Astrocyte (in vitro differentiated cells and primary cell): ENCODE measurements around the gene SYNE1. TPM values are rescaled to one million over a fixed set of nuclear protein-coding genes. Genes with fewer than 3 reads are reported as not detected.

Experiments
- DNase-seq: peaks from one replicate; pipeline ENCODE4 v3.0.0-alpha.2; 2010; ENCODE audit warnings: low read depth
- FAIRE-seq: peaks from 2 replicates; lab custom pipeline; 2011; peaks lifted over from hg19 to GRCh38; lab: Jason Lieb, UNC
- H2AFZ ChIP-seq: 2 replicates; pipeline ENCODE4 v1.6.0; 2012; ENCODE audit warnings: low read depth, low read length, inconsistent platforms
- H3K27ac ChIP-seq: 2 replicates; pipeline ENCODE4 v1.5.1; 2011; ENCODE audit warnings: low read depth, low read length, inconsistent platforms
- H3K27me3 ChIP-seq: 2 replicates; pipeline ENCODE4 v1.6.0; 2011; ENCODE audit warnings: low read length, inconsistent platforms; ENCODE audit not compliant: insufficient read depth
- H3K36me3 ChIP-seq: 2 replicates; pipeline ENCODE4 v1.5.1; 2011; ENCODE audit warnings: low read length, inconsistent platforms; ENCODE audit not compliant: insufficient read depth
- H3K4me1 ChIP-seq: 2 replicates; pipeline ENCODE4 v1.5.1; 2011; ENCODE audit warnings: low read length, inconsistent platforms; ENCODE audit not compliant: insufficient read depth
- H3K4me2 ChIP-seq: 2 replicates; pipeline ENCODE4 v1.6.0; 2012; ENCODE audit warnings: low read length, inconsistent platforms
- H3K4me3 ChIP-seq: 2 replicates; pipeline ENCODE4 v1.5.1; 2011; ENCODE audit warnings: low read depth, mild to moderate bottlenecking, low read length, inconsistent platforms; ENCODE audit not compliant: insufficient read depth
- H3K79me2 ChIP-seq: 2 replicates; pipeline ENCODE4 v1.6.0; 2012; ENCODE audit warnings: mild to moderate bottlenecking, low read length, inconsistent platforms; ENCODE audit not compliant: insufficient read depth
- H3K9ac ChIP-seq: 2 replicates; pipeline ENCODE4 v1.6.0; 2012; ENCODE audit warnings: mild to moderate bottlenecking, low read length, inconsistent platforms
- H3K9me3 ChIP-seq: 2 replicates; pipeline ENCODE4 v1.5.1; 2012; ENCODE audit warnings: low read depth, mild to moderate bottlenecking, low read length, inconsistent platforms; ENCODE audit not compliant: insufficient read depth
- H4K20me1 ChIP-seq: 2 replicates; pipeline ENCODE4 v1.6.0; 2012; ENCODE audit warnings: low read length, inconsistent platforms; ENCODE audit not compliant: insufficient read depth
- H3K27ac Mint-ChIP-seq: one replicate; pipeline ENCODE4 v1.8.0; 2021; ENCODE audit warnings: mild to moderate bottlenecking, mixed read lengths; ENCODE audit not compliant: unreplicated experiment
- H3K27me3 Mint-ChIP-seq: one replicate; pipeline ENCODE4 v1.8.0; 2021; ENCODE audit warnings: low read depth, mixed read lengths; ENCODE audit not compliant: unreplicated experiment
- H3K36me3 Mint-ChIP-seq: one replicate; pipeline ENCODE4 v1.8.0; 2021; ENCODE audit warnings: low read depth, mixed read lengths; ENCODE audit not compliant: unreplicated experiment
- H3K4me1 Mint-ChIP-seq: one replicate; pipeline ENCODE4 v1.8.0; 2021; ENCODE audit warnings: low read depth, mixed read lengths; ENCODE audit not compliant: unreplicated experiment
- H3K4me3 Mint-ChIP-seq: one replicate; pipeline ENCODE4 v1.8.0; 2021; ENCODE audit warnings: mild to moderate bottlenecking, moderate library complexity, mixed read lengths; ENCODE audit not compliant: unreplicated experiment
- H3K9me3 Mint-ChIP-seq: one replicate; pipeline ENCODE4 v1.8.0; 2021; ENCODE audit warnings: mild to moderate bottlenecking, mixed read lengths; ENCODE audit not compliant: unreplicated experiment
- EZH2 ChIP-seq: IDR thresholded peaks from 2 replicates; pipeline ENCODE4 v1.6.1; 2012; ENCODE audit warnings: mild to moderate bottlenecking, low read length, inconsistent platforms; ENCODE audit not compliant: insufficient read depth
- total RNA-seq: library from RNA; stranded (reverse); gene quantifications from 2 replicates; pipeline ENCODE4 v1.2.1, GENCODE V29; 2021
- TF ChIP-seq, protein P1 (sequence below): IDR thresholded peaks from 2 replicates; pipeline ENCODE4 v1.5.1; 2011; ENCODE audit warnings: low read depth, mild to moderate bottlenecking, inconsistent platforms, low read length, moderate library complexity; ENCODE audit not compliant: insufficient read depth

The SYNE1 gene
- total RNA-seq, 1 donor from 2014 or later, result 66.5 TPM

DNA sequence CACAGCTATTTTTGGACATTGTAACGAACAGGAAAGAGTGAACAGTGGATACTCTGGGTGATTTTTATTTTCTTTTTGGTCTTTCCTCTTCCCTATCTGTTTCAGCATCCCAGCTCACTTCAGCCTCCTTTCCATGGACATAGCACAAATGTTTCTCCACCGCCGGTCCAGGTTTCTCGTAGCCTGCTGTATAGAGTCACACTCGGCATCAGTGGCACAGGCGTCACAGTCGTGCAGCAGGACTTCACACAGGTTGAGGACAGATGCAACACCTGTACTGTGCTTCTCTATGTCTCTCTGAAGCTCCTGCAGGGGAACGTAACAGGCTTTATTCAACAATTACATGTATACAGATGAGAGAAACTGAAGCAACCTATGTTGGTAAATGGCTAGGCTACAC is 481.4 kb downstream of the SYNE1 start:
- Histone ChIP-seq H2AFZ (no peak overlapping the region), H3K4me2 (no peak overlapping the region), H3K9me3 (no peaks in the 10 kb centered on the region), H3K27me3 (no peaks in the 10 kb centered on the region), H3K9ac (no peak overlapping the region), H4K20me1 (peaks cover 3% of the 10 kb centered on the region), H3K36me3 (peaks cover 31% of the 10 kb centered on the region), H3K4me1 (no peaks in the 10 kb centered on the region), H3K79me2 (no peaks in the 10 kb centered on the region), H3K27ac (no peak overlapping the region), H3K4me3 (no peak overlapping the region)
- peaks cover 2% of the 10 kb centered on the region for H3K36me3 Mint-ChIP-seq
- no peaks in the 10 kb centered on the region for H3K27me3 Mint-ChIP-seq
- no peaks in the 10 kb centered on the region for H3K4me1 Mint-ChIP-seq
- FAIRE-seq (no peak), DNase-seq (no peak)
- H3K4me3 Mint-ChIP-seq, result no peak overlapping the region
- TF ChIP-seq EZH2, result no peak
- TF ChIP-seq, protein P1, sequence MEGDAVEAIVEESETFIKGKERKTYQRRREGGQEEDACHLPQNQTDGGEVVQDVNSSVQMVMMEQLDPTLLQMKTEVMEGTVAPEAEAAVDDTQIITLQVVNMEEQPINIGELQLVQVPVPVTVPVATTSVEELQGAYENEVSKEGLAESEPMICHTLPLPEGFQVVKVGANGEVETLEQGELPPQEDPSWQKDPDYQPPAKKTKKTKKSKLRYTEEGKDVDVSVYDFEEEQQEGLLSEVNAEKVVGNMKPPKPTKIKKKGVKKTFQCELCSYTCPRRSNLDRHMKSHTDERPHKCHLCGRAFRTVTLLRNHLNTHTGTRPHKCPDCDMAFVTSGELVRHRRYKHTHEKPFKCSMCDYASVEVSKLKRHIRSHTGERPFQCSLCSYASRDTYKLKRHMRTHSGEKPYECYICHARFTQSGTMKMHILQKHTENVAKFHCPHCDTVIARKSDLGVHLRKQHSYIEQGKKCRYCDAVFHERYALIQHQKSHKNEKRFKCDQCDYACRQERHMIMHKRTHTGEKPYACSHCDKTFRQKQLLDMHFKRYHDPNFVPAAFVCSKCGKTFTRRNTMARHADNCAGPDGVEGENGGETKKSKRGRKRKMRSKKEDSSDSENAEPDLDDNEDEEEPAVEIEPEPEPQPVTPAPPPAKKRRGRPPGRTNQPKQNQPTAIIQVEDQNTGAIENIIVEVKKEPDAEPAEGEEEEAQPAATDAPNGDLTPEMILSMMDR, result no peak
- H3K27ac Mint-ChIP-seq, result no peak overlapping the region
- no peaks in the 10 kb centered on the region for H3K9me3 Mint-ChIP-seq

- Histone ChIP-seq H3K9ac (no peak overlapping the region), H3K9me3 (no peaks in the 10 kb centered on the region), H4K20me1 (no peaks in the 10 kb centered on the region), H3K79me2 (no peaks in the 10 kb centered on the region), H3K4me3 (no peak overlapping the region), H3K27ac (no peak overlapping the region), H3K4me1 (no peaks in the 10 kb centered on the region), H3K36me3 (peaks cover 34% of the 10 kb centered on the region), H3K4me2 (no peak overlapping the region), H3K27me3 (no peaks in the 10 kb centered on the region), H2AFZ (no peak overlapping the region)
- FAIRE-seq, result no peak
- no peaks in the 10 kb centered on the region for H3K4me1 Mint-ChIP-seq
- H3K27ac Mint-ChIP-seq, result no peak overlapping the region
- peaks cover 7% of the 10 kb centered on the region for H3K36me3 Mint-ChIP-seq
- H3K9me3 Mint-ChIP-seq, result no peaks in the 10 kb centered on the region
- H3K4me3 Mint-ChIP-seq, result no peak overlapping the region
- DNase-seq, result no peak
- TF ChIP-seq, protein P1, result no peak
- TF ChIP-seq EZH2, result no peak
- no peaks in the 10 kb centered on the region for H3K27me3 Mint-ChIP-seq
These were observed 482.4 kb downstream of the SYNE1 start for GRCh38 chr6:152154559-152155356.

DNA sequence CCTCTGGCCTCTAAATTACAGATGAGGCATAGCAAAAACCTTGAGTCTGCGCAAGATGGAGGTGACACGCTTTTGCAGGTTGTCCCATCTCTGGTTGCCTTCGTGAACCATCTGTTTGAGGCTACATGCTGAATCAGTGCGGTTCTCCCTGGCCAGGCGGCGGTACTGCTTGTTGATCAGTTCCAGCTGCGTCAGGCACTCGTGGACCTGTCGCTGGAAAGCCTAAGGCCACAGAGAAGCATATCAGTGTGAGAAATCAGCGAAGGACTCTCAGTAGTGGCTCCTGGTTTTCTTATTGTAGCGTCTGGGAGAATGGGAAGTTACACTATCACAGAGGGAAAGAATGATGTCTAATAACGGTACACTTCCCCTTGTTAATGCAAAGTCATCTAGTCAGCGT is 485.2 kb downstream of the SYNE1 start:
- Histone ChIP-seq H3K4me1 (peaks cover 4% of the 10 kb centered on the region), H3K4me3 (no peak overlapping the region), H3K4me2 (no peak overlapping the region), H4K20me1 (peaks cover 7% of the 10 kb centered on the region), H3K79me2 (no peaks in the 10 kb centered on the region), H3K36me3 (peaks cover 55% of the 10 kb centered on the region), H3K9ac (no peak overlapping the region), H3K27me3 (no peaks in the 10 kb centered on the region), H3K27ac (no peak overlapping the region), H3K9me3 (no peaks in the 10 kb centered on the region), H2AFZ (no peak overlapping the region)
- TF ChIP-seq EZH2, result no peak
- TF ChIP-seq, protein P1, result no peak
- Mint-ChIP-seq H3K9me3 (no peaks in the 10 kb centered on the region), H3K4me3 (no peak overlapping the region), H3K27ac (no peak overlapping the region), H3K27me3 (no peaks in the 10 kb centered on the region), H3K36me3 (peaks cover 7% of the 10 kb centered on the region), H3K4me1 (peaks cover 7% of the 10 kb centered on the region)
- FAIRE-seq (no peak), DNase-seq (no peak)
